ENCODE measurements around the gene PTPN3.

GRCh38 chr9:109379513-109379912, 118.6 kb downstream of the PTPN3 start:
- TF ChIP-seq POLR2A (IDR thresholded peaks at IDR 0.05; ENCODE audit: low read depth, low read length) (no peak), TAF1 (IDR thresholded peaks at IDR 0.05; ENCODE audit: borderline replicate concordance, low read depth, low read length) (no peak), POLR2AphosphoS5 (IDR thresholded peaks at IDR 0.05; ENCODE audit: low read depth, low read length) (no peak)

All from GM12892 (cell line).